GM19240 (cell line): ENCODE measurements around the gene FLT3.

Experiments
- DNase-seq: peaks from one replicate; pipeline ENCODE4 v3.0.0; 2011; ENCODE audit warnings: low spot score; ENCODE audit not compliant: insufficient read length

FLT3 gene

DNA sequence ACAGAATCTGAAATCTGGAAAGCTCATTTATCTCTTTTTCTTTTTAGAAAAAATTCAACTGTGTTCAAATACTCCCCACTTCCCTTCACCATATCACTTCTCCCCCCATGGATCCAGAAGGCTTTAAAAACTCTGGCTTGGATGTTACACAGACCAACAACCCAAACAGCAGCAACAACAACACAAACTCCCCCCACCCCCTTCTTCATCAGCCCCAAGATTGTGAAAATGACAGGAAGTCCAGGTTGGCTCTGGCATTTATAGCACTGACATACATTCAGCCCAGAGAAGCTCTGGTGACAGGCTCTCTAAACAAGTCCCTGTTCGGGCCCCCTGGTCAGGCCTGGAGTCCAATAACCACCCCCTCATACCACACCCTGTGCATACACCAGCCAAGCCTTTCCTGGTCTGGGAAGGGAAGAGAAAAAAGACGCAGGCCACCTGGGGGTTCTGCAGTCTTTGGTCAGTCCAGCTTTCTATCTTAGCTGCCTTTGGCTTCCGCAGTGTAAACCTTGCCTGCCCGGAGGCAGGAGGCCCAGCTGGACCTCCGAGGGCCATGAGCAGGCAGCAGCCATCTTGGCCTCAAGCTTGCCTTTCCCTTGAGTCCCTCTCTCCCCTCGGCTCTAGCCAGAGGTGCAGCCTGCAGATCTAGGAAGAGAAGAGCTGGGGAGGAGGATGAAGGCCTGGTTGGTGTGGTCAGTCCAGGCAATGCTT lies 138.1 kb downstream of the FLT3 start:
- no peak for DNase-seq

DNA sequence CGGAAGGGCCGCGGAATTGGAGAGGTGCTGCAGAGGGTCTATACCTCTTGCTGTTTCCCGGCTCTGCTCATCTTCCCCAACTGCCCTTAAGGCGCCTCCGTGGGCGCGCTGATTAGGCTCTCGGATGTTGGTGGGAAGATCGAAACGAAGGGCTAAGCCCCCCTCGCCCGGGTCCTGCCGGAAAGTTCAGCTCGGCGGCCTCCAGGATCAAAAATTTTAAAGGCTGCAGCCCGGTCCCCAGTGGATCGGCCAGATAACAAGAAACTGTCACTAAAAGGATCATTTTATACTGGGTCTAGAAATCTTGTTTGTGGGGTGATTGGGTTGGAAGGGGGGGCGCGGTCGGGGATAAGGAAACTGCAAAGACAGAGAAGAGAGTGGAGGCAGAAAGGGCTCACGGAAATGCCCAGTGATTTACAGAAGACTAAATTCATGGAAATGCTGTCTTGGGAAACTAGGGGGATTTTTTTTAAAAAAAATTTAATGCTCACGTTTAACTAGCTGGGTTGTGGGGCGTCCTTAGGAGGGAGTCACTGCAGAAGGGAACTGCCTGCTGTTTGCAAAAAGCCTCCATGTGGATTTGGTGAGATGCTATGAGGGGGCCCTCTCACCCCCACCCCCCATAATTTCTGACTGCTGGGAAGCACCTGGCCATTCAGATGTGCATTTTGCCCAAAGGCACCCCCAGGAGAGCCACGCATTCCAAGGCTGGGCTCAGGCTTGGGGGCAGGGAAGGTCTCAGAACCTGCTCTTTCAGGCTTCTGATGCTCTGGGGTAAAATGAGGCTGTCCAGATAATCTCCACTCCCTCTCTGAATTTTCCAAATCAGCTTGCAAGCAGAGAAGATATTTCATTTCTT lies 138.9 kb downstream of the FLT3 start:
- DNase-seq, result no peak

DNA sequence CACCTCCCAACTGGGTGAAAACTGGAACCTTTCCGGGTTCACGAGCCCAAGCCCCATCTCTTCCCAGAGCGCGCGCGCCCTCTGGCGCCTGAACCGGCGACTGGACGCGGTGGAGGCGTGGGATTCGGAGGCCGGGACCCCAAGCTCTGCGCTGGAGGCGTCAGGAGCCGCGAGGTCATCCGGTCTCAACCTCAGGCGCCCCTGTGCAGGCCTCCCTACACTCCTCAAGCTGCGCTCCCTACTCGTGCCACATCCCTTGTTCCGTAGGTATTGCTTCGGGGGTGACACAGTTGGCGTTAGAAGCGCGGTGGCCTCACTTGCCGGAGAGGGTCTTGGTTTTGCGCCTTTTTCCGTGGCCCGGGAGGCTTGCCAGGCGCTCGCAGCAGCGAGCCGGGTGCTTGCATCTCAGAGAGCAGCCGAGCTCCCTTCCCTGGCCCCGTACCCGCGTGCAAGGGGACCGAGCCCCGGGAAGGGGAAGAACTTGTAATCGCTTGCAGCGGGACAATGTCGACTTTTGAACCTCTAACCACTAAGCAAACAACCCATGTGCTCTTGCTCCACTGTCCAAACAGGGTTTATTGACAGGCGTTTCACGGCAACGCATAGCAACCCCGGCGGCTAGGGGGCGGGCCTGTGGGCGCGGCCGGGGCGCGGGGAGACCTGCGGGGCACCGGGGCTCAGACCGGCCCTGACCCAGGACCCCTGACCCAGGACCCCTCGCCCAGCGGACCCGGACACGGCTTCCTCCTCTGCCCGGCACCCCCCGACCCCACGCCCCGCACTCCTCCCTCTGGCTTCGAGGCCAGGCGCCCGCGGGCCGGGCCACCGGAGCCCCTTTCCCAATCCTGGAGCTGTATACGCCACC lies 139.8 kb downstream of the FLT3 start:
- no peak for DNase-seq

DNA sequence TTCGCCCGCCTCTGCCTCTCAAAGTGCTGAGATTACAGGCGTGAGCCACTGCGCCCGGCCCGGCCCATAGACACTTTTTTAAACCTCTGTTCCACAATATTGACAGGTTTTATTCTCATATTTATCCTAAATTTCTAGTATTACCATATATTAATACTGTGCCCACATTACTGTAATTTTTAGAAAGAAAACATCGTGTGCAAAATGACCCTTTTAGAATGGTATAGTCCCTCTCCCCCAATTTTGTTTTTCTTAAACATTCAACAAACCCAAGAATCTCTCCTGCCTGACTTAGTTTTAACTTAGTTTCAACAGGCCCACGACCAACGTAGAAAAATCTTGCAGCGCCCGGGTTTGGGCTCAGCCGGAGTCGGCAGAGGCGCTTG lies 140.4 kb downstream of the FLT3 start:
- no peak for DNase-seq

DNA sequence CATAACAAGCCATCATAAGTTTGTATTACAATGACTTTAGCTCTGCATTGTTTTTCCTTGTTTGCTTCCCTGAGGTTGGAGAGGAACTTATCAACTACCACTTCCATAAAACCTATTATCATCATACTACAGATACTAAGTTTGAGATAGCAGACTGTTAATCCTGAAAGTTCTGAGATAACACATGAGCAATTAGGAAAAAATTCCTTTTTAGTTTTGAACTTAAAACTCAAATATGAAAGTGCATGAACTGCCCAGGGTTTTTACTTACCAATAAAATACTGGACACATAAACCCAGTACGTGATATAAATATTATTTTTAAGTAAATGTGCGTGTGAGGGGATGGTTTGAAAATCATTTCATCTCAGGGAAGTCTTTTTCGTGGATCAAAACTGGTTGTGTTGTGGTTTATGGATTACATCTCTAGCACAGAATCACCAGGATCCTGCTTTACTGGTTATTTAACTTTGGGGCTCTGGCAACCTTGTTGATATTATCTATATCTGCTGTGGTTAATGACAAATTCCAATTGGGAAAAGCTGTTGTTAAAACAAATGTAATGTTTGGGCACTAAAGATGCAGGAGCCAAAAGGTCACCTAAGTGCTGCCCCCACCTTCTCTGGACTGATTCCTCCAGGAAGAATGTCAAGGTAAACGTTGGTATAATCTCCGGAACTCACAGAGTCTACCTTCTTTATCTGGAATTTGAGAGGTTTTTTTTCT lies 143.6 kb downstream of the FLT3 start:
- DNase-seq, result no peak

DNA sequence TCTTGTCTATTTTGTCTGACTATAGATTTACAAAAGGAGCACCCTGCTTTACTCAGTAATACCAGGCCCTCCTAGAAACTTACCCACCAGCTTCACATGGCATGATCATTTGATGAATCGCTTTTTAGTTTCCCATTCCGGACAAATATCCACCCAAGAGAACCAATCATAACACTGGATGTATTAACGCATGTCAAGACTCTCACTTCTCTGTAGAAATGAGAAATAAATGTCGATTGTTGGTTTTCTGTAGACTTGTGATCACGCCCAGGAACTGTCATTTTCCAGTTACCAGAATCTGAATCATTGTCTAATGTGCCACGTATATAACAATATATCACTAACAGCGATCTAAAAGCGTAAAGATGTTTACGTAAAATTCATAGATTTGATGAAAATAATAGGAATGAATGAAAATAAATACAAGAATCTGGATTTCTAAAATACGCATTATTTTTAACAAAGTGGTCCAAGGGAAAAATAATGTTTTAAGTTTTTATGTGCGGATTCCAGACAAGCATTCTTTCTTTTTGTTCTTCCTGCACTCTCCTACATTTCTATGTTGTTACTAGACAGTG lies 145.3 kb downstream of the FLT3 start:
- no peak for DNase-seq

DNA sequence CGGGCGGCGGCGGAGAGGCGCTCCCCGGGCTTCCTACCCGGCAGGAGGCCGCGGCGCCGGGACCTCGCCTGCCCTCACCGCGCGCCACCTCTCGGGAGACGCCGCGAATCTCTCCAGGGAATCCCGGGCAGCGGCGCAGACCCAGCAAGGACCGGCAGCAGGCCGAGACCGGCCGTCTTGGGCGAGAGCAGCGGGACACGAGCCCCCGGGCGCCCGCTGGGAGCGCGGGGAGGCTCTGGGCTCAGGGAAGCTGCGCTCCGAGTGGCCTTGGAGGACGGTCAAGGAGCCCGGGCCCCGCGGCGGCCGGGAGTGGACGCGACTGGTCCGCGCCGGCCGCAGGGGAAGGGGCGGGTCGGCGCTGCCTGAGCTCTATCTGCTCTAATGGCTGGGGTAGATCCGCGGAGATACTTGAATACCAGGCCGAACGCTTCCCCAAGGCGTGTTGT lies 145.9 kb downstream of the FLT3 start:
- no peak for DNase-seq

DNA sequence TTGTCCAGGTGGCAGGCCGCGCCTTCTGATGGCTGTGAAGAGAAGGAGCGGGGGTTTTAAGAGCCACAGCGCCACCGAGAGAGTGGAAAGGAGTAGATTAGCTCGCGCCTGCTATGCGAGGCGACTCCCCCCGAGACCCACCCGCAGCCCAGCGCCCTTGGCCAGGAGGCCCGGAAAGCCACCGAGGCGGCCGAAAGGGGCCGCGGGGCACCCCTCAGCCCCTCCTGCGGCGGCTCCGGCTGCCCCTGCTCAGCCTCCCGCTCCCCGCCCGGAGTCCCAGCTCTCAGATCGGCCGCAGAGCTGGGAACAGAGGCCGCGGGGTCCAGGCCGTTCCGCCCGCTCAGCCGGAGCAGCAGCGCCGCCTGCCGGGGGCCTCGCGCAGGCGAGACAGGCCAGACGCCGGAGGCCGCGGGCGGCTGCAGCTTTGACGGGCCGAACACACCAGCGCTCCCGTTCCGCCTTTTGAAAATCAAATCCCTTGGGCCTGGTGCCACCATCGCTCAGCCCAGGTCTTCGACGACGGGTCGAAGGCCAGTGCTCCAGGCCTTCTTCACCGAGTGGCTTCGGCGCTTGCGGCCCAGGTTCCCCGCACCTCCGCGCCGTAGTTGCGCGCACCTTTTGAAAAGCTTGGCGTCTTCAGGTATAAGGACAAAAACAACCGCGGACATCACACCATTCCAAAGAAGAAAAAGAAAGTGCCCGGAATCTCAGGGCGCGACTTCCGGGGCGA lies 146.5 kb downstream of the FLT3 start:
- peak; percentile 65 for DNase-seq
